Measurements from ENCODE around the gene DLK2. TPM values are rescaled to one million over a fixed set of nuclear protein-coding genes. Genes with fewer than 3 reads are reported as not detected.

The DLK2 gene
- total RNA-seq, 1 experiment from 2014 or later: 0.81 TPM

DNA sequence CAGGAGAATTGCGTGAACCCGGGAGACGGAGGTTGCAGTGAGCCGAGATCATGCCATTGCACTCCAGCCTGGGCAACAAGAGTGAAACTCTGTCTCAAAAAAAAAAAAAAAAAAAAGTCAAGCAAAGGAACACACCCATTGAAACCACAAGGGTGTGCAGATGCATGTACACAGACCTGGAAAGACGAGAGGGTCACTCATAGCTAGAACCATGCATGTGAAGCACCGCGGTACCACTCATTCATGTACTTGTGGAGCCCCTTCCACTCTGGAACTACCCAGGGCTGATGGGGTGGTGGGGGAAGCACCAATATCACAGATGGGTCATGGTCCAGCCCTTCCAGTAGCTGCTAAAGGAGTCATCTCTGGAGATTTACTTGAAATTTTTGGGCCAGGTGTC lies 14.6 kb upstream of the DLK2 start (continued):
- TF ChIP-seq, protein P1, sequence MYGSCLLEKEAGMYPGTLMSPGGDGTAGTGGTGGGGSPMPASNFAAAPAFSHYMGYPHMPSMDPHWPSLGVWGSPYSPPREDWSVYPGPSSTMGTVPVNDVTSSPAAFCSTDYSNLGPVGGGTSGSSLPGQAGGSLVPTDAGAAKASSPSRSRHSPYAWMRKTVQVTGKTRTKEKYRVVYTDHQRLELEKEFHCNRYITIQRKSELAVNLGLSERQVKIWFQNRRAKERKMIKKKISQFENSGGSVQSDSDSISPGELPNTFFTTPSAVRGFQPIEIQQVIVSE (CRISPR knock-in tag; IDR thresholded peaks at IDR 0.05; ENCODE audit: borderline replicate concordance): no peak
- TF ChIP-seq, protein P2, sequence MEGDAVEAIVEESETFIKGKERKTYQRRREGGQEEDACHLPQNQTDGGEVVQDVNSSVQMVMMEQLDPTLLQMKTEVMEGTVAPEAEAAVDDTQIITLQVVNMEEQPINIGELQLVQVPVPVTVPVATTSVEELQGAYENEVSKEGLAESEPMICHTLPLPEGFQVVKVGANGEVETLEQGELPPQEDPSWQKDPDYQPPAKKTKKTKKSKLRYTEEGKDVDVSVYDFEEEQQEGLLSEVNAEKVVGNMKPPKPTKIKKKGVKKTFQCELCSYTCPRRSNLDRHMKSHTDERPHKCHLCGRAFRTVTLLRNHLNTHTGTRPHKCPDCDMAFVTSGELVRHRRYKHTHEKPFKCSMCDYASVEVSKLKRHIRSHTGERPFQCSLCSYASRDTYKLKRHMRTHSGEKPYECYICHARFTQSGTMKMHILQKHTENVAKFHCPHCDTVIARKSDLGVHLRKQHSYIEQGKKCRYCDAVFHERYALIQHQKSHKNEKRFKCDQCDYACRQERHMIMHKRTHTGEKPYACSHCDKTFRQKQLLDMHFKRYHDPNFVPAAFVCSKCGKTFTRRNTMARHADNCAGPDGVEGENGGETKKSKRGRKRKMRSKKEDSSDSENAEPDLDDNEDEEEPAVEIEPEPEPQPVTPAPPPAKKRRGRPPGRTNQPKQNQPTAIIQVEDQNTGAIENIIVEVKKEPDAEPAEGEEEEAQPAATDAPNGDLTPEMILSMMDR (IDR thresholded peaks at IDR 0.05): no peak

DNA sequence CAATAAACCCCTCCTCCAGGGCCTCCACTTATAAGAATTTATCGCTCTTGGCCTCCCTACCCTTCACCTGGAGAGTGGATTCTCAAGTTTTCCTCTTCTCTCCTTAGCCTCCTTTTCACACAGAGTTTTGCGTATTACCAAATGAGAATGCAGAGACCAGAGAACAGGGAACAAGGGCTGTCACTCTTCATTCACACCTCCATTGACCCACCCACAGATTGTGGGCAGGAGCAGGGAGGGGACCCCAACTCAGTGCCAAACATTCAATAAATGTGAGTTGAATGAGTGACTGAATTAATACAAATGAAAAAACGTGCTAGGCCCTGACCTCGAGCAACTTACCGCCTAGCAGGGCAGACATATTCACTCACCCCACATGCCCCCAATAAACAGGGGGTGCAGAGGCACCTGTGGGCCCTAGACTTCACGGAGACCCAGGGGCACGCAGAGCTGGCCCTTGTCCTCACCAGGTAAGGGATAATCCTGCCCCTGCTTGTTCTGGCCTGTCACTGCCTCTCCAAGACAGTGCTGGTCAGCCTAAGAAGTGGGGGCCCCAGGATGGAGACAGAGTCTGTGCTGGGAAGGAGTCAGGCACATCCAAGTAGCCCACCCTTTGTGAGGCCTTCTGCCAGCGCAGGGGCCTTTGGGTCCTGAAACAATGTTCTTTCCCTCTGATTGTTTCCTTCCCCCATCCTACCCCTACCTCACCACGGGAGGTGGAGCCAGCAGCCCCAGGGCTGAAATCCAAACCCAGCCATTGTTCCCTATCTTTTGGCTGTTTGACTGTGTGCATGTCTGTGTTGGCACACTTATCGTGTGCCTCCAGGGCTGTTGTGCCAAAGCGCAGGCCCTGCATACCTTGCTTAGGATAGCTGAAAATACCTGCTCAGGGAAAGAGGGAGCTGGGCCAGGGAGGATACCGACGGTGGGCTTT lies 13.7 kb upstream of the DLK2 start:
- Mint-ChIP-seq H3K4me1 (peaks cover 13% of the 10 kb centered on the region), H3K27ac (no peak overlapping the region), H3K27me3 (ENCODE audit: low read depth) (peaks cover 1% of the 10 kb centered on the region), H3K36me3 (no peaks in the 10 kb centered on the region), H3K4me3 (no peak overlapping the region), H3K9me3 (no peaks in the 10 kb centered on the region)
- ChIA-PET CTCF (interaction anchor here (1.0 to 1.4 kb wide), 3 partner anchors 13 to 182 kb away, joined by 3 to 8 read pairs (median 3); no protein-coding TSS in a partner anchor), POLR2A (no interaction called here)
- ATAC-seq (peak; percentile 70), DNase-seq (ENCODE audit: low spot score) (no peak)
- TF ChIP-seq GABPB1 (CRISPR knock-in tag; IDR thresholded peaks at IDR 0.05) (no peak), NFYB (CRISPR knock-in tag; conservative IDR thresholded peaks at IDR 0.05; ENCODE audit: low read depth) (no peak), MXD4 (CRISPR knock-in tag; IDR thresholded peaks at IDR 0.05; ENCODE audit: borderline replicate concordance) (no peak), NR1H2 (CRISPR knock-in tag; IDR thresholded peaks at IDR 0.05) (no peak), TEAD1 (CRISPR knock-in tag; IDR thresholded peaks at IDR 0.05) (no peak), NR2C2 (CRISPR knock-in tag; IDR thresholded peaks at IDR 0.05) (no peak), ESRRA (CRISPR knock-in tag; IDR thresholded peaks at IDR 0.05; ENCODE audit: borderline replicate concordance) (no peak), FOXJ3 (CRISPR knock-in tag; IDR thresholded peaks at IDR 0.05; ENCODE audit: borderline replicate concordance) (no peak), CREB1 (CRISPR knock-in tag; IDR thresholded peaks at IDR 0.05) (no peak), GRHL2 (CRISPR knock-in tag; IDR thresholded peaks at IDR 0.05; ENCODE audit: insufficient replicate concordance, severe bottlenecking) (no peak), MYBL2 (CRISPR knock-in tag; IDR thresholded peaks at IDR 0.05) (no peak)
- TF ChIP-seq, protein P3, sequence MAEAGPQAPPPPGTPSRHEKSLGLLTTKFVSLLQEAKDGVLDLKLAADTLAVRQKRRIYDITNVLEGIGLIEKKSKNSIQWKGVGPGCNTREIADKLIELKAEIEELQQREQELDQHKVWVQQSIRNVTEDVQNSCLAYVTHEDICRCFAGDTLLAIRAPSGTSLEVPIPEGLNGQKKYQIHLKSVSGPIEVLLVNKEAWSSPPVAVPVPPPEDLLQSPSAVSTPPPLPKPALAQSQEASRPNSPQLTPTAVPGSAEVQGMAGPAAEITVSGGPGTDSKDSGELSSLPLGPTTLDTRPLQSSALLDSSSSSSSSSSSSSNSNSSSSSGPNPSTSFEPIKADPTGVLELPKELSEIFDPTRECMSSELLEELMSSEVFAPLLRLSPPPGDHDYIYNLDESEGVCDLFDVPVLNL (CRISPR knock-in tag; IDR thresholded peaks at IDR 0.05; ENCODE audit: borderline replicate concordance, low read depth): no peak
- TF ChIP-seq, protein P4, sequence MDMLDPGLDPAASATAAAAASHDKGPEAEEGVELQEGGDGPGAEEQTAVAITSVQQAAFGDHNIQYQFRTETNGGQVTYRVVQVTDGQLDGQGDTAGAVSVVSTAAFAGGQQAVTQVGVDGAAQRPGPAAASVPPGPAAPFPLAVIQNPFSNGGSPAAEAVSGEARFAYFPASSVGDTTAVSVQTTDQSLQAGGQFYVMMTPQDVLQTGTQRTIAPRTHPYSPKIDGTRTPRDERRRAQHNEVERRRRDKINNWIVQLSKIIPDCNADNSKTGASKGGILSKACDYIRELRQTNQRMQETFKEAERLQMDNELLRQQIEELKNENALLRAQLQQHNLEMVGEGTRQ (CRISPR knock-in tag; IDR thresholded peaks at IDR 0.05): no peak
- TF ChIP-seq, protein P5, sequence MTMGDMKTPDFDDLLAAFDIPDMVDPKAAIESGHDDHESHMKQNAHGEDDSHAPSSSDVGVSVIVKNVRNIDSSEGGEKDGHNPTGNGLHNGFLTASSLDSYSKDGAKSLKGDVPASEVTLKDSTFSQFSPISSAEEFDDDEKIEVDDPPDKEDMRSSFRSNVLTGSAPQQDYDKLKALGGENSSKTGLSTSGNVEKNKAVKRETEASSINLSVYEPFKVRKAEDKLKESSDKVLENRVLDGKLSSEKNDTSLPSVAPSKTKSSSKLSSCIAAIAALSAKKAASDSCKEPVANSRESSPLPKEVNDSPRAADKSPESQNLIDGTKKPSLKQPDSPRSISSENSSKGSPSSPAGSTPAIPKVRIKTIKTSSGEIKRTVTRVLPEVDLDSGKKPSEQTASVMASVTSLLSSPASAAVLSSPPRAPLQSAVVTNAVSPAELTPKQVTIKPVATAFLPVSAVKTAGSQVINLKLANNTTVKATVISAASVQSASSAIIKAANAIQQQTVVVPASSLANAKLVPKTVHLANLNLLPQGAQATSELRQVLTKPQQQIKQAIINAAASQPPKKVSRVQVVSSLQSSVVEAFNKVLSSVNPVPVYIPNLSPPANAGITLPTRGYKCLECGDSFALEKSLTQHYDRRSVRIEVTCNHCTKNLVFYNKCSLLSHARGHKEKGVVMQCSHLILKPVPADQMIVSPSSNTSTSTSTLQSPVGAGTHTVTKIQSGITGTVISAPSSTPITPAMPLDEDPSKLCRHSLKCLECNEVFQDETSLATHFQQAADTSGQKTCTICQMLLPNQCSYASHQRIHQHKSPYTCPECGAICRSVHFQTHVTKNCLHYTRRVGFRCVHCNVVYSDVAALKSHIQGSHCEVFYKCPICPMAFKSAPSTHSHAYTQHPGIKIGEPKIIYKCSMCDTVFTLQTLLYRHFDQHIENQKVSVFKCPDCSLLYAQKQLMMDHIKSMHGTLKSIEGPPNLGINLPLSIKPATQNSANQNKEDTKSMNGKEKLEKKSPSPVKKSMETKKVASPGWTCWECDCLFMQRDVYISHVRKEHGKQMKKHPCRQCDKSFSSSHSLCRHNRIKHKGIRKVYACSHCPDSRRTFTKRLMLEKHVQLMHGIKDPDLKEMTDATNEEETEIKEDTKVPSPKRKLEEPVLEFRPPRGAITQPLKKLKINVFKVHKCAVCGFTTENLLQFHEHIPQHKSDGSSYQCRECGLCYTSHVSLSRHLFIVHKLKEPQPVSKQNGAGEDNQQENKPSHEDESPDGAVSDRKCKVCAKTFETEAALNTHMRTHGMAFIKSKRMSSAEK (CRISPR knock-in tag; IDR thresholded peaks at IDR 0.05; ENCODE audit: borderline replicate concordance): no peak
- TF ChIP-seq, protein P6, sequence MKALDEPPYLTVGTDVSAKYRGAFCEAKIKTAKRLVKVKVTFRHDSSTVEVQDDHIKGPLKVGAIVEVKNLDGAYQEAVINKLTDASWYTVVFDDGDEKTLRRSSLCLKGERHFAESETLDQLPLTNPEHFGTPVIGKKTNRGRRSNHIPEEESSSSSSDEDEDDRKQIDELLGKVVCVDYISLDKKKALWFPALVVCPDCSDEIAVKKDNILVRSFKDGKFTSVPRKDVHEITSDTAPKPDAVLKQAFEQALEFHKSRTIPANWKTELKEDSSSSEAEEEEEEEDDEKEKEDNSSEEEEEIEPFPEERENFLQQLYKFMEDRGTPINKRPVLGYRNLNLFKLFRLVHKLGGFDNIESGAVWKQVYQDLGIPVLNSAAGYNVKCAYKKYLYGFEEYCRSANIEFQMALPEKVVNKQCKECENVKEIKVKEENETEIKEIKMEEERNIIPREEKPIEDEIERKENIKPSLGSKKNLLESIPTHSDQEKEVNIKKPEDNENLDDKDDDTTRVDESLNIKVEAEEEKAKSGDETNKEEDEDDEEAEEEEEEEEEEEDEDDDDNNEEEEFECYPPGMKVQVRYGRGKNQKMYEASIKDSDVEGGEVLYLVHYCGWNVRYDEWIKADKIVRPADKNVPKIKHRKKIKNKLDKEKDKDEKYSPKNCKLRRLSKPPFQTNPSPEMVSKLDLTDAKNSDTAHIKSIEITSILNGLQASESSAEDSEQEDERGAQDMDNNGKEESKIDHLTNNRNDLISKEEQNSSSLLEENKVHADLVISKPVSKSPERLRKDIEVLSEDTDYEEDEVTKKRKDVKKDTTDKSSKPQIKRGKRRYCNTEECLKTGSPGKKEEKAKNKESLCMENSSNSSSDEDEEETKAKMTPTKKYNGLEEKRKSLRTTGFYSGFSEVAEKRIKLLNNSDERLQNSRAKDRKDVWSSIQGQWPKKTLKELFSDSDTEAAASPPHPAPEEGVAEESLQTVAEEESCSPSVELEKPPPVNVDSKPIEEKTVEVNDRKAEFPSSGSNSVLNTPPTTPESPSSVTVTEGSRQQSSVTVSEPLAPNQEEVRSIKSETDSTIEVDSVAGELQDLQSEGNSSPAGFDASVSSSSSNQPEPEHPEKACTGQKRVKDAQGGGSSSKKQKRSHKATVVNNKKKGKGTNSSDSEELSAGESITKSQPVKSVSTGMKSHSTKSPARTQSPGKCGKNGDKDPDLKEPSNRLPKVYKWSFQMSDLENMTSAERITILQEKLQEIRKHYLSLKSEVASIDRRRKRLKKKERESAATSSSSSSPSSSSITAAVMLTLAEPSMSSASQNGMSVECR (CRISPR knock-in tag; IDR thresholded peaks at IDR 0.05; ENCODE audit: borderline replicate concordance): no peak
- TF ChIP-seq, protein P7, sequence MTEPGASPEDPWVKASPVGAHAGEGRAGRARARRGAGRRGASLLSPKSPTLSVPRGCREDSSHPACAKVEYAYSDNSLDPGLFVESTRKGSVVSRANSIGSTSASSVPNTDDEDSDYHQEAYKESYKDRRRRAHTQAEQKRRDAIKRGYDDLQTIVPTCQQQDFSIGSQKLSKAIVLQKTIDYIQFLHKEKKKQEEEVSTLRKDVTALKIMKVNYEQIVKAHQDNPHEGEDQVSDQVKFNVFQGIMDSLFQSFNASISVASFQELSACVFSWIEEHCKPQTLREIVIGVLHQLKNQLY (CRISPR knock-in tag; IDR thresholded peaks at IDR 0.05): no peak
- TF ChIP-seq, protein P8, sequence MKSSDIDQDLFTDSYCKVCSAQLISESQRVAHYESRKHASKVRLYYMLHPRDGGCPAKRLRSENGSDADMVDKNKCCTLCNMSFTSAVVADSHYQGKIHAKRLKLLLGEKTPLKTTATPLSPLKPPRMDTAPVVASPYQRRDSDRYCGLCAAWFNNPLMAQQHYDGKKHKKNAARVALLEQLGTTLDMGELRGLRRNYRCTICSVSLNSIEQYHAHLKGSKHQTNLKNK (CRISPR knock-in tag; IDR thresholded peaks at IDR 0.05): no peak

All from WTC11 (cell line).